Measurements from ENCODE around the gene CRBN. TPM values are rescaled to one million over a fixed set of nuclear protein-coding genes. Genes with fewer than 3 reads are reported as not detected.
A peak's percentile ranks its signal among the peaks of the same experiment; 100 is the strongest.

The CRBN gene
- total and polyA plus RNA-seq, 9 of the 15 experiments (the other 6 are each of a cell fraction or from before 2014, with no cell fraction given) = 40.8 to 331 (median 57.4) TPM

DNA sequence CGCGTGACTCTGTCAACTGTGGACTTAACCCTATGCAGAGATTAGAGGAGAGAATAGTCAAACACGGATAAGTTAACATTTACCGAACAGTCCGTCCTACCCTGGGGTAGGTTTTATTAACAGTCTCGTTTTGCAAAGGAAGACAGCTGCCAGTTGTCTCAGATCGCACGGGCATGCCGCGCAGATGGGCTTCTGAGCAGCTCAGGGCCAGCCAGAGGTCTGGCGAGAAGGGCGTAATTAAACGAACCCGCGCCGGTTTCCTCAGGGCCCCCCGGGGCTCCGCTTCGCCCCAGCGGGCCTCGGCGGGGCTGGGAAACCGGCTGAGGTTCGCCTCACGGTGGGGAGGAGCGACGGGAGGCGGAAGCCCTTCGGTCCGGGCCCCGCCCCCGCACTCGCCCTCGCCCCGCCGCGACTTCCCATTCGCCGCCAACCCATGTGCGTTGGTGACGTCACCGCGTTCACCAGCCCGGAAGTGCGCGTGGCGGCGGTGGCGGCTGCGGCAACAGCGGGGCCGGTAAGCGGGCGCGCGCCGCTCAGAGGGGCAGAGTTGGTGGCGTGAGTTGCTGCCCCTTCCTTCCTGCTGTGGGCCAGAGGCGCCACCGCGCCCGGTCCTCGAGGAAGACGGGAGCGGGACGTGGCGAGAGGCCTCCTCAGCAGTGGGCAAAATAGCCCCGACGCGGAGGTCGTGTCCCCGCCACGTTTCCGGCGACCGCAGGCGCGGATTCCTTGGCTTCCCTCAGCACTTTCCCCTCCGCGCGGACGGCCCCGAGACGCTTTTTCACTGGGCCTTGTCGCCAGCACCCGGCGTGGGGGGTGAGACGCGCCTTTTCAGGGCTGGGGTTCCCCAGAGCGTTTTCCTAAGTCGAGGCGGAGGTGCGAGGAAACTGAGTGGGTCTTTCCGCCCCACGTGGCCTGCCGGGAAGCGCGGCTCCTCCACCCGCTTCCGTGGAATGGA is 52.7 kb downstream of the CRBN start, which contains the start of gene TRNT1 (continued):
- TF ChIP-seq SRSF3 (IDR thresholded peaks at IDR 0.05; ENCODE audit: insufficient read depth, low read length) (peak; percentile 39; the same call in 1 of the 2 replicates), SMAD2 (IDR thresholded peaks at IDR 0.05; ENCODE audit: low read depth, low read length) (no peak), EP400 (IDR thresholded peaks at IDR 0.05) (peak; percentile 97), ZNF224 (CRISPR knock-in tag; IDR thresholded peaks at IDR 0.05) (no peak), ATF1 (CRISPR knock-in tag; IDR thresholded peaks at IDR 0.05) (peak; percentile 74), ATF1 (tag; IDR thresholded peaks at IDR 0.05) (peak; percentile 99), ETV6 (IDR thresholded peaks at IDR 0.05; ENCODE audit: borderline replicate concordance in 1 of 2, low read depth in 2 of 2, low read length in 1 of 2) (peak in 1 of 2 experiments; percentile 59; a peak in 1 of 4 replicates), ETV6 (CRISPR knock-in tag; IDR thresholded peaks at IDR 0.05; ENCODE audit: borderline replicate concordance) (no peak), SETDB1 (IDR thresholded peaks at IDR 0.05; ENCODE audit: low read length) (no peak), RBM22 (IDR thresholded peaks at IDR 0.05; ENCODE audit: low read depth, low read length, poor library complexity, severe bottlenecking) (peak; percentile 50), HNRNPK (IDR thresholded peaks at IDR 0.05; ENCODE audit: low read depth, low read length, poor library complexity, severe bottlenecking) (no peak), MECOM (CRISPR knock-in tag; IDR thresholded peaks at IDR 0.05) (no peak), TAF1 (IDR thresholded peaks at IDR 0.05; ENCODE audit: control insufficient read depth, extremely low read depth, insufficient read depth, low read length, severe bottlenecking) (peak; percentile 95), EGR1 (conservative IDR thresholded peaks at IDR 0.05) (peak; percentile 96), MXI1 (IDR thresholded peaks at IDR 0.05; ENCODE audit: low read depth, low read length) (peak; percentile 46; the same call in 1 of the 2 replicates), SP1 (CRISPR knock-in tag; IDR thresholded peaks at IDR 0.05) (peak; percentile 83; the same call in 1 of the 2 replicates), KDM2B (CRISPR knock-in tag; IDR thresholded peaks at IDR 0.05) (0 out of 2 replicates have a peak, but pooled peaks have one; percentile 40), ASH1L (IDR thresholded peaks at IDR 0.05; ENCODE audit: borderline replicate concordance, low read depth, partially characterized antibody) (no peak), NR1H2 (CRISPR knock-in tag; IDR thresholded peaks at IDR 0.05) (no peak; the same call in 1 of the 2 replicates), ZBED1 (IDR thresholded peaks at IDR 0.05) (no peak; the same call in 1 of the 2 replicates), DIDO1 (tag; IDR thresholded peaks at IDR 0.05; ENCODE audit: low read depth) (no peak), POLR2B (IDR thresholded peaks at IDR 0.05; ENCODE audit: low read depth, partially characterized antibody) (peak; percentile 90), ETV1 (tag; conservative IDR thresholded peaks at IDR 0.05; ENCODE audit: low read depth) (peak; percentile 82), EP300 (IDR thresholded peaks at IDR 0.05; ENCODE audit: low read length) (peak; percentile 19; the same call in 1 of the 2 replicates)
- TF ChIP-seq, protein P1, sequence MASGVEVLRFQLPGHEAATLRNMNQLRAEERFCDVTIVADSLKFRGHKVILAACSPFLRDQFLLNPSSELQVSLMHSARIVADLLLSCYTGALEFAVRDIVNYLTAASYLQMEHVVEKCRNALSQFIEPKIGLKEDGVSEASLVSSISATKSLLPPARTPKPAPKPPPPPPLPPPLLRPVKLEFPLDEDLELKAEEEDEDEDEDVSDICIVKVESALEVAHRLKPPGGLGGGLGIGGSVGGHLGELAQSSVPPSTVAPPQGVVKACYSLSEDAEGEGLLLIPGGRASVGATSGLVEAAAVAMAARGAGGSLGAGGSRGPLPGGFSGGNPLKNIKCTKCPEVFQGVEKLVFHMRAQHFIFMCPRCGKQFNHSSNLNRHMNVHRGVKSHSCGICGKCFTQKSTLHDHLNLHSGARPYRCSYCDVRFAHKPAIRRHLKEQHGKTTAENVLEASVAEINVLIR (CRISPR knock-in tag; IDR thresholded peaks at IDR 0.05) = peak; percentile 88
- TF ChIP-seq, protein P2, sequence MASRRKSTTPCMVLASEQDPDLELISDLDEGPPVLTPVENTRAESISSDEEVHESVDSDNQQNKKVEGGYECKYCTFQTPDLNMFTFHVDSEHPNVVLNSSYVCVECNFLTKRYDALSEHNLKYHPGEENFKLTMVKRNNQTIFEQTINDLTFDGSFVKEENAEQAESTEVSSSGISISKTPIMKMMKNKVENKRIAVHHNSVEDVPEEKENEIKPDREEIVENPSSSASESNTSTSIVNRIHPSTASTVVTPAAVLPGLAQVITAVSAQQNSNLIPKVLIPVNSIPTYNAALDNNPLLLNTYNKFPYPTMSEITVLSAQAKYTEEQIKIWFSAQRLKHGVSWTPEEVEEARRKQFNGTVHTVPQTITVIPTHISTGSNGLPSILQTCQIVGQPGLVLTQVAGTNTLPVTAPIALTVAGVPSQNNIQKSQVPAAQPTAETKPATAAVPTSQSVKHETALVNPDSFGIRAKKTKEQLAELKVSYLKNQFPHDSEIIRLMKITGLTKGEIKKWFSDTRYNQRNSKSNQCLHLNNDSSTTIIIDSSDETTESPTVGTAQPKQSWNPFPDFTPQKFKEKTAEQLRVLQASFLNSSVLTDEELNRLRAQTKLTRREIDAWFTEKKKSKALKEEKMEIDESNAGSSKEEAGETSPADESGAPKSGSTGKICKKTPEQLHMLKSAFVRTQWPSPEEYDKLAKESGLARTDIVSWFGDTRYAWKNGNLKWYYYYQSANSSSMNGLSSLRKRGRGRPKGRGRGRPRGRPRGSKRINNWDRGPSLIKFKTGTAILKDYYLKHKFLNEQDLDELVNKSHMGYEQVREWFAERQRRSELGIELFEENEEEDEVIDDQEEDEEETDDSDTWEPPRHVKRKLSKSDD (conservative IDR thresholded peaks at IDR 0.05; ENCODE audit: low read length) = no peak

All from K562 (cell line).